ENCODE data around the gene GIMAP1. TPM values are rescaled to one million over a fixed set of nuclear protein-coding genes. Genes with fewer than 3 reads are reported as not detected.

The GIMAP1 gene
- total RNA-seq, 1 experiment from 2014 or later, result under 0.01 TPM

GRCh38 chr7:150722431-150722931 lies 6.1 kb downstream of the GIMAP1 start:
- peak; percentile 36 for DNase-seq (ENCODE audit: low read depth)

- no peak for DNase-seq (ENCODE audit: low read depth)
Measured at GRCh38 chr7:150723467-150723866, 7.1 kb downstream of the GIMAP1 start.

GRCh38 chr7:150727381-150727780 lies 11.0 kb downstream of the GIMAP1 start:
- no peak for DNase-seq (ENCODE audit: low read depth)

GRCh38 chr7:150728011-150728410 lies 11.6 kb downstream of the GIMAP1 start:
- DNase-seq (ENCODE audit: low read depth), result no peak

- DNase-seq (ENCODE audit: low read depth), result no peak
Measured at GRCh38 chr7:150728609-150729008, 12.2 kb downstream of the GIMAP1 start.

- no peak for DNase-seq (ENCODE audit: low read depth)
Measured at GRCh38 chr7:150731916-150732315, 15.5 kb downstream of the GIMAP1 start.

GRCh38 chr7:150732786-150733481 lies 16.5 kb downstream of the GIMAP1 start:
- no peak for DNase-seq (ENCODE audit: low read depth)

- no peak for DNase-seq (ENCODE audit: low read depth)
Measured at GRCh38 chr7:150733482-150734095, 17.2 kb downstream of the GIMAP1 start.

GRCh38 chr7:150734254-150734653 lies 17.8 kb downstream of the GIMAP1 start:
- DNase-seq (ENCODE audit: low read depth), result no peak

- DNase-seq (ENCODE audit: low read depth), result no peak
Measured at GRCh38 chr7:150735596-150736358, 19.4 kb downstream of the GIMAP1 start.

GRCh38 chr7:150736864-150737263 lies 20.5 kb downstream of the GIMAP1 start:
- DNase-seq (ENCODE audit: low read depth), result no peak

GRCh38 chr7:150737265-150738055 lies 21.0 kb downstream of the GIMAP1 start, which contains the start of gene GIMAP5:
Gene GIMAP5 (plus strand): TSS chr7:150737418. CDS start chr7:150740885, 3,467 bp downstream.
- DNase-seq (ENCODE audit: low read depth), result peak; percentile 35

- DNase-seq (ENCODE audit: low read depth), result no peak
Measured at GRCh38 chr7:150738092-150738491, 21.7 kb downstream of the GIMAP1 start.

- DNase-seq (ENCODE audit: low read depth), result peak; percentile 71
Measured at GRCh38 chr7:150738591-150739001, 22.2 kb downstream of the GIMAP1 start.

- DNase-seq (ENCODE audit: low read depth), result no peak
Measured at GRCh38 chr7:150739033-150739432, 22.6 kb downstream of the GIMAP1 start.

GRCh38 chr7:150740053-150740452 lies 23.6 kb downstream of the GIMAP1 start:
- DNase-seq (ENCODE audit: low read depth), result no peak

GRCh38 chr7:150742286-150742968 lies 26.0 kb downstream of the GIMAP1 start:
- DNase-seq (ENCODE audit: low read depth), result no peak

GRCh38 chr7:150744041-150744656 lies 27.7 kb downstream of the GIMAP1 start:
- DNase-seq (ENCODE audit: low read depth), result no peak

- DNase-seq (ENCODE audit: low read depth), result no peak
Measured at GRCh38 chr7:150745086-150745485, 28.7 kb downstream of the GIMAP1 start.

GRCh38 chr7:150745876-150746275 lies 29.5 kb downstream of the GIMAP1 start:
- DNase-seq (ENCODE audit: low read depth), result no peak

GRCh38 chr7:150746921-150747320 lies 30.5 kb downstream of the GIMAP1 start:
- no peak for DNase-seq (ENCODE audit: low read depth)

All from Daoy (cell line).